ENCODE data around the gene COA6.
A peak's percentile ranks its signal among the peaks of the same experiment; 100 is the strongest.

Gene COA6, protein sequence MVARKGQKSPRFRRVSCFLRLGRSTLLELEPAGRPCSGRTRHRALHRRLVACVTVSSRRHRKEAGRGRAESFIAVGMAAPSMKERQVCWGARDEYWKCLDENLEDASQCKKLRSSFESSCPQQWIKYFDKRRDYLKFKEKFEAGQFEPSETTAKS

DNA sequence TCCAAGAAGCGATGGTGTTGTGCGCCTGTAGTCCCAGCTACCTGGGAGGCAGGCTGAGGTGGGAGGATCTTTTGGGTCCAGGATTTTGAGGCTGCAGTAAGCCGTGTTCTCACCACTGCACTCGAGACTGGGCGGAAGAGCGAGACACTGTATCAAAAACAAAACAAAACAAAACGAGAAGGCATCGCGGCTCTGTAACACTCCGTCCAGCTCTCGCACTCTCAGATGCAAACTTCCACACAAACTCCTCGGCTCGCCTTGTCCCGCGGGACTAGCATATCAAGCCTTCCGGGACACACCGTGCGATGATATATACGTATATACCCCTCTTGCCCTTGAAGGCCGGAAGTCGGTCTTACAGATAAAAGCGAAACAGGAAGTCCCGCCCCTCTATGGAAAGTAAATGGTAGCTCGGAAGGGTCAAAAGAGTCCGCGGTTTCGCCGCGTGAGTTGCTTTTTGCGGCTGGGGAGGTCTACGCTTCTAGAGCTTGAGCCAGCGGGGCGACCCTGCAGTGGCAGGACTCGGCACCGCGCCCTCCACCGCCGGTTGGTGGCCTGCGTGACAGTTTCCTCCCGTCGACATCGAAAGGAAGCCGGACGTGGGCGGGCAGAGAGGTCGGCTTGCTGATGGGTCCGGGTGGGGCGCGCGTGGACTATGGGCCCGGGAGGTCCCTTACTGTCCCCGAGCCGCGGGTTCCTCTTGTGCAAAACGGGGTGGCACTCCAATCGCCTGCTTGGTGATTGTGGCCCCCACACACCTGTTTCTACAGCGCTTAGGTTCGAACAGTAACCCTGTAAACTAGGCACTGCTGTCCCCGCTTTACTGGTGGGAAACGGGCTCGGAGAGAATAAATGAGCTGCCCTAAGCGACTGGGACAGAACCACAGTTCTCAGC is at the start of gene COA6:
Gene COA6 (plus strand): TSS at position 393 of the 895 bp plus-strand sequence. CDS start 11 bp downstream, at position 404.
- DNase-seq (ENCODE audit: extremely low read depth in 1 of 2, low read depth in 1 of 2), result peak; percentile 76 to 86

DNA sequence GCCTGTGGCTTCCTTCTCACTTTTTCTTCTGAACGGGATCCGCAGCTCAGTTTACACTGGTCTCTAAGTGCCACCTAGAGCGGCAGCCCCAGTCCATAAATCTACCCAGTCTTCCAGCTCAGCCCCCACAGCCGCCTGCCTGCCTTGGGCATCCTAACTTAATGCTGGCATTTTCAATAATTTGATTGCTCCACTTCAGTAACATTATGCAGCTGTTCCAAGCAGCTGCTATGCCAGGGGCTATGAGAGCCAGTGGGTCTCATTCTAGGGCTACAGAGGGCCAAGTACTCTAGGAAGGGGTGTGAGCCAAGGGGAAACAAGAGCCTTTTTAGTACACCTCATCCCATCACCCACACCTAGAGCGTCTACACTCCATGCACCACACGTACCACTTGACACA is 48.4 kb upstream of the COA6 start:
- DNase-seq (ENCODE audit: extremely low read depth in 1 of 2, low read depth in 1 of 2), result no peak

DNA sequence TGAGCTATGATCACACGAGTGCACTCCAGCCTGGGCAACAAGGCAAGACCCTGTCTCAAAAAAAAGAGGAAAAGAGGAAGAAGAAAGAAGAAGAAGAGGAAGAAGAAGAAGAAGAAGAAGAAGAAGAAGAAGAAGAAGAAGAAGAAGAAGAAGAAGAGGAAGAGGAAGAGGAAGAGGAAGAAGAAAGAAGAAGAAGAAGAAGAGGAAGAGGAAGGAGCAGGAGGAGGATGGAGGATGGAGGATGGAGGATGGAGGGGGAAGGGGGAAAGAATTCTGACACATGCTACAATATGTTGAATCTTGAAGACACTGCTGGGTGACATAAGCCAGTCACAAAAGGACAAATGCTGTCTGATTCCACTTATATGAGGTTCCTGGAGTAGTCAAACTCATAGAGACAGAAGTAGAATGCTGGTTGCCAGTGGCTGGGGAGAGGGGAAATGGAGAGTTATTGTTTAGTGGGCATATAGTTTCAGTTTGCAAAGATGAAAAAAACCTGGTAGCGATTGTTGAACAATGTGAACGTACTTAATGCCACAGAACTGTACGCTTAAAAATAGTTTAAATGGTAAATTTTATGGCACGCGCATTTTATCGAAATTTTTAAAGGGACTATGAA is 47.3 kb upstream of the COA6 start:
- no peak for DNase-seq (ENCODE audit: extremely low read depth in 1 of 2, low read depth in 1 of 2)

DNA sequence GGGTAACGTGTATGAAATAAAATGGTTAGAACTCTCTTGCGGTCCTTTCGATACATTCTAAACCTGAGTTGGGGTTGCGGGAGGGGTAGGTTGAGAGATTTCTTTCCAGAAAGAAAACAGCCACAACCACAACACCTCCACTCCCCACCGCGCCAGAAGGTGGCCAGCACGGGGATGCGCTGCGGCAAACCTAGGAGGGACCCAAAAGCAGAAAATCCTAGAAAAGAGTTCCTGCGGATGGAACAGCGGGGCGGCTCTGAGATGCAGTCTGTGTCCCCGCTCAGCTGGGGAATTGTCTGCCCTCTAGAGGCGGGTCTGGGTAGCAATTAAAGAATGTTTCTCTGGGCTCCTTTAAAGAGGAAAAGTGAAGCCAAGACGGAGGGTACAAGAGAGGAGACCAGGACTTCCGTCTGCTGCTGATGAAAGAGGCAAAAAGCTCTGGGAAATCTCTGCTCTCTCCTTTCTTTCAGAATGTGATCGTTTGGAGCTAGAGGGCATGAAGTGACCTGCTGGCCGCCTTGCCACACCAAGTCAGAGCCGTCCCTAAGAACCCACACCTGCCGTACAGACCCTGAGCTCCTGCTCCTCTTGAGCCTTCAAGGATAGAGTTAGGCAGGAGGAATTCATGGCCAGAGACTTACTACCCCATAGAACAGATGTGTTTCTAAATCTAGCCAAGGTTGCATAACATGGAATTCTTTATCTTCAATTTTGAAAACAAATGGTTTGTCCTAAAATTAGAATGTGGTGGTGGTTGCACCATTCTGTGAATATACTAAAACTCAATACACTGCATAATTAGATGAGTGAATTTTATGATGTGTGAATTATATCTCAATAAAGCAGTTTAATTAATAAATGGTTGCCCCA is 46.5 kb upstream of the COA6 start:
- peak; percentile 24 to 45 for DNase-seq (ENCODE audit: extremely low read depth in 1 of 2, low read depth in 1 of 2)

DNA sequence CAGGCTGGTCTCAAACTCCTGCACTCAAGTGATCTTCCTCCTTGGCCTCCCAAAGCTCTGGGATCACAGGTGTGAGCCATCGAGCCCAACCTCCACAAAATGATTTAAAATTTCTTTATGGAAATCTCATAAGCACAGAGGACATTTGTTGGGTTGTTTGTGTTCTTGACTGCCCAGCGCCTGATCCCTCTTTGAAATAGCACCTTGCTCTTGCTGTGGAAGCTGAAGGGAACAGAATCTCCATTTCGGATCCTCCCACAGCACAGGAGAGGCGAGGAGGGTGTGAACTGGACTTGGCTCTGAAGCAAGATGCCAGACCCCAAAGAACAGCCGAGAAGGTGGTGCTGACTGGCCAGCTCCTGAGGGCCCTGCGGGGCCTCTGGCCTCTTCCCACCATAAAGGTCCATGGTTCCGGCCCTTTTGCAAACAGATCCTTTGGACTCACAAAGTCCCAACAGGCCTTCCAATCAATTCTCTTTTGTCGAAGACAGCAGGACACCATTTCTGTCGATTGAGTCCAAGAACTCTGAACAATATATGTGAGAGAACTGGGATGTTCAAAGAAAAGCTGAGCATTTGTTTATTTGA is 45.6 kb upstream of the COA6 start:
- no peak for DNase-seq (ENCODE audit: extremely low read depth in 1 of 2, low read depth in 1 of 2)

DNA sequence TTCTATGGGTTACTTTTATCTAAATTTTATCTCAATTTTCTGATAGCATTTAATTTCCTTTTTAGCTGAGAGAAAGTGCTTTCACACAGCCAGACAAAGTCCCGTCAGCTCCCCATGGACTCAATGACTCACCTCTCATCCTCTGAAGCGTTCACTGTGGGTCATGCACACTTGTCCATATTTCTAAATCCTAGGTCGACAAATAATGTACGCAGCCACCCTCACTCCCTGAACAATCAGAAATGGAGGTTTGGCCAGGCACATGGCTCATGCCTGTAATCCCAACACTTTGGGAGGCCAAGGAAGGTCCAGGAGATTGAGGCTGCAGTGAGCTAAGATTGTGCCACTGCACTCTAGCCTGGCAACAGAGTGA is 42.4 kb upstream of the COA6 start:
- no peak for DNase-seq (ENCODE audit: extremely low read depth in 1 of 2, low read depth in 1 of 2)

DNA sequence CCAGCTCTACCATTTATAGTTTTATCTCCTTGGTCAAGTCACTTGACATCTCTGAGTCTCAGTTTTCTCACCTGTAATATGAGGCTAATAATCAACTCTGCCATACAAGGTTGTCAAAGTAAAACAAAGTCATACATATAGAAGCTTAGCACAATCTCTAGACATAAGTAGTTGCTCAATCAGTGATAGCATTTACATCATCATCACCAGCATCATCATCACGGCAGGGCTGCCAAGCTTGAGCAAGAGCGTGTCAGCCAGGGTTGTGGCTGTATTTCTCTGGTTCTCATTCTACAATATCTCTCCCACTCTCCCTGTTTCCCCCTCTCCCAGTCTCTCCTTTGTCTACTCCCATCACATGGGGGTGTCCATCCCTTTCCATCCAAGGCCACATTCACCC is 41.7 kb upstream of the COA6 start:
- no peak for DNase-seq (ENCODE audit: extremely low read depth in 1 of 2, low read depth in 1 of 2)

DNA sequence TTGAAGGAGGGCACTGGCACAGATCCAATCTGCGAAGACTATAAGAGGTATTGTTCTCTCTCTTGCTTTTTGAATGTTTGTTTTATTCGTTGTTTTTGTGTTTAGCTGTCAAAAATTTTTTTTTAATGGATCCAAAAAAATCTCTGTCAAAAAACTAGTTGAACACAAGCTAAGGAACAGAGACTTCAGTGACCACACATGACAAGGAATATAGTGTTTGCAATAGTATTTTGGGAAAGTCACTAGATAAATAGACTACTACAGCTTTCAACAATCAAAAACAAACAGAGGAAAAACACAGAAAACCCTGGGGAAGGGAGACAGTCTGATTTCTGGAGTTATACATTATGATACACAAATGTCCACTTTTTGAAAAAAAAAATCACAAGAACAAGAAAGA is 36.9 kb upstream of the COA6 start:
- DNase-seq (ENCODE audit: extremely low read depth in 1 of 2, low read depth in 1 of 2), result no peak

DNA sequence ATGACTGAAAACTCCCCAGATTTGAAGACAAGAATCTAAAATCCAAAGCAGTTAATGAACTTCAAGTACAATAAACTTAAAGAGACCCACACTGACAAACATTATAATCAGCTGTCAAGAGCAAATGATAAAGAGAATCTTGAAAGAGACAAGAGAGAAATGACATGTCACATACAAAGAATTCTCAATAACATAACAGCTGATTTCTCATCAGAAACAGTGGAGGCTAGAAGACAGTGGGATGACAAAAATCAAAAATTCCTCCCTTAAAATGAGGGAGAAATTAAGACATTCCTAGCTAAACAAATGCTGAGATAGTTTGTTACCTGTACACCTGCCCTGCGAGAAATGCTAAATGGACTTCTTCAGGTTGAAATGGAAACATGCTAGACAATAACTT is 36.0 kb upstream of the COA6 start:
- DNase-seq (ENCODE audit: extremely low read depth in 1 of 2, low read depth in 1 of 2), result no peak

DNA sequence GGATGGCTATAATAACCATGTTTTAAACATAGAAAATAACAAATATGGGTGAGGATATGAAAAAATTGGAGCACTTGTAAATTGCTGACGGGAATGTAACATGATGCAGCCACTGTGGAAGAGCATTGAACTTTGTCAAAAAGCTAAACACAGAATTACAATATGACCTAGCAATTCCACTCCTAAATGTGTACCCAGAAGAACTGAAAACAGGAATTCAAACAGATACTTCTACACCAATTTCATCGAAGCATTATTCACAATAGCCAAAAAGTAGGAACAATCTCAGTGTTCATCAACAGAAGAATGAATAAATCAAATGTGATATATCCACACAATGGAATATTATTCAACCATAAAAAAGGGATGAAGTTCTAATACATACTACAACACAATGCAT is 32.7 kb upstream of the COA6 start:
- no peak for DNase-seq (ENCODE audit: extremely low read depth in 1 of 2, low read depth in 1 of 2)

DNA sequence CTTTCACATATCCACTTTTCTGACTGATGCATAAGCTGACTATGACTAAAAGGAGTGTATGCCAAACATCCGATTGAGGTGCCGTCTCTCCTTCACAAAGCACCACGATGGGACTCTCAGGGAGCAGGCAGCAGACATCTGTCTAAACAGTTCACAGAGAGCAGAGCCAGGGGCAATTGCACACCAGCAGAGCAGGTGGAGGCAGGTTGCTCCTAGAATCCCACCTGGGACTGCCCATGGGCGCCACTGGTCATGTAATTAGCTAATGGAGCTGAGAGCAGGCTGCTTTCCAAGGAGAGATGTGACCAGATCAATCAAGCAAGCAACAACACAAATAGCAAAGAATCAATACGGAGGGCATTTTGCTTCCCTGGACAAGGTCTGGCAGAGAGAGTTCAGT is 30.5 kb upstream of the COA6 start:
- no peak for DNase-seq (ENCODE audit: extremely low read depth in 1 of 2, low read depth in 1 of 2)

DNA sequence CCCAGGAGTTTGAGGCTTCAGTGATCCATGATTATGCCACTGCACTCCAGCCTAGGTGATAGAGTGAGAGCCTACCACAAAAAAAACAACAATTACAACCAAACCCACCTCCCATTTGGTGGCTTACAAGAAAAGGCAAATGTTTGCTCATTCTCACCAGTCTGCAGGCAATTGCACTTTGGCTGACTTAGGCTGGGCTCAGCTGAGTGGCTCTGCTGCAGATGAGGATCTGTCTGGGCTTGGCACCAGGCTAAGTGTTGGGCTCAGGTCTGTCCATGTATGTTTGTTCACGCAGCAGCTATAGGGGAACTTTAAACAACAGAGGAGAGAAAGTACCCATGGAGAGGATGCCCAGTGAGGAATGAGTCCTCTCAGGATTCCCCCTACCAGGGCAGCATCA is 28.0 kb upstream of the COA6 start:
- no peak for DNase-seq (ENCODE audit: extremely low read depth in 1 of 2, low read depth in 1 of 2)

DNA sequence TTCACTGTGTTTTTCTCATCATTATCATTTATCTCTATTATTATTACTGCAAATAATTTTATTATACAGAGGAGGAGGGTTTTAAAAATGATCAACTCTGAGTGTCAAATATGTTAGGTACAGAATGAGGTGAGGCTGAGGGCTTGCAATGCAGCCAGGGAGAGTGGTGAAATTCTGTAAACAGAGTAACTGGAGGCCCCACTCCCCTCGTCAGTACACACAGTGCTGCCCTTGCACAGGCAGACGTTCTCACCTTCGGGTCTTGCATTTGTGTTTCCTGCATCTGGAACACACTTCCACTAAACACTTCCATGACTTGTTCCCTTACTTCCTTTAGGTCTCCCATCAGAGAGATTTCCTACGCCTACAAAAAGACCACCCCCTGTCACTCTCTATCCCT is 24.3 kb upstream of the COA6 start:
- DNase-seq (ENCODE audit: extremely low read depth in 1 of 2, low read depth in 1 of 2), result no peak

DNA sequence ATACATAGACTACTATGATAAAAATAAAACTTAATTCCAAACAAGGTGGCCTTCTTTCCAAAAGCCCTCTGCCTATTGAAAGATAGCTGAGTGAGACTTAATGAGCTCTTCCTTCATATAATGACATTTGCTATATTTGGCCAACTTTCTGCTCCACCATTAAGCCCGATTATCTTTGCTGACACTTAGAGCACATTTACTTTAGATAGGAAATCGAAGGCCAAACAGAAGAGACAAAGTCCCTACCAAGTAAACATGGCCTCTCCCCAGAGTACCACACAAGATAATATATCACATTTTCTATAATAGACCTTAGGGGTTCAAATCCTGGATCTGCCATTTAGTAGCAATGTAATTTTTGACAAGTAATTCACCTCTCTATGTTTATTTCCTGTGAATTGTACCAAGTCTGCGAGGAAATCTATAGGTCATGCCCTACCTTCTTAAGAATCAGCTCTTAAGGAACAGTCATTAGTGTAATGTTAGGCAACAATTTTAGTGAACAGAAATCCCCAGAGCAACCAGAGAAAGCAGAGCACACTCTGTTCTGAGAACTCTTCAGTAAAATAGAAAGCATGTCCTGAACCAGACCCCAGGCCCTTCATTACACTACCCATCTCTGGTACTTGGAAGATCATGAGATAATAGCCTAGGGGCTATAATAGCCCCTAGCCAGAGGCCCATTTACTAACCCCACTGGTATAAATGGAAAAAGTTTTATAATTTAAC is 17.3 kb upstream of the COA6 start:
- DNase-seq (ENCODE audit: extremely low read depth in 1 of 2, low read depth in 1 of 2), result no peak

DNA sequence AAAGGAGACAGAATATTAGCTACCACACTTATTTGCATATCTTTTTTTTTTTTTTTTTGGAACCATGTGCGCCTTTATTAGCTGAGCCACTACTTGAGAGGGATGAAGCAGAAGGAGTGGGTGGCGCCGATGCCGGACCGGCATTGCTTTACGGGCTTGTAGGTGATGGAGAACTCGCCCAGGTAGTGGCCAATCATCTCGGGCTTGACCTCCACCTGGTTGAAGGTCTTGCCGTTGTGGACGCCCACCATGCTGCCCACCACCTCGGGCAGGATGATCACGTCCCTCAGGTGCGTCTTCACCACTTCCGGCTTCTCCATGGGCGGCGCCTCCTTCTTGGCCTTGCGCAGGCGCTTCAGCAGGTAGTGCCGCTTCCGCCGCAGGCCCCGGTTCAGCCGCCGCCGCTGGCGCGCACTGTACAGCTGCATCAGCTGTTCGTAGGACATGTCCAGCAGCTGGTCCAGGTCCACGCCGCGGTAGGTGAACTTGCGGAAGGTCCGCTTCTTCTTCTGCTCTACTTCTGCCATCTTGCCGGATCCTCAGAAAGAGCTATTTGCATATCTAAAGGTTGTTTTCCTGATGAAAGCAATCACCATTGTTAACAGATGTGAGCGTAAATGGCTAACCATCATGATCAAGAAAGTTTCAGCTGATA is 16.5 kb upstream of the COA6 start:
- DNase-seq (ENCODE audit: extremely low read depth in 1 of 2, low read depth in 1 of 2), result peak; percentile 11 to 24

DNA sequence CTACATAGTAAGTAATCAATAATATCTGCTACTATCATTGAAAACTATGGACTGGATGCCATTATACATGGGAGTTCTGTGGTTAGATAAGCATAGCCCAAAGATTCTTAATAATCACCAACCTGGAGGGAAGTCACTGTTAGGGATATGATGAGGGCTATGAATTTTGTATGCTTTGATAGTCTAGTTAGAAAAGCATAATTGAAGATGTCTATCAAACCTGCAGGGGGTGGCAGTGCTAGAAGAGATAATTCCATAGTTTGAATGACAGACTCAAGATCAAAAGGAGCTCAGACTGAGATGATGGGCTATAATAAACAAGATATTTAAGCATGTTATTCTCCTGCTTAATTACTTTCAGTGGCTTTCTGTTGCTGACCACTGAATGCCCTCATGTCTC is 15.4 kb upstream of the COA6 start:
- DNase-seq (ENCODE audit: extremely low read depth in 1 of 2, low read depth in 1 of 2), result no peak

DNA sequence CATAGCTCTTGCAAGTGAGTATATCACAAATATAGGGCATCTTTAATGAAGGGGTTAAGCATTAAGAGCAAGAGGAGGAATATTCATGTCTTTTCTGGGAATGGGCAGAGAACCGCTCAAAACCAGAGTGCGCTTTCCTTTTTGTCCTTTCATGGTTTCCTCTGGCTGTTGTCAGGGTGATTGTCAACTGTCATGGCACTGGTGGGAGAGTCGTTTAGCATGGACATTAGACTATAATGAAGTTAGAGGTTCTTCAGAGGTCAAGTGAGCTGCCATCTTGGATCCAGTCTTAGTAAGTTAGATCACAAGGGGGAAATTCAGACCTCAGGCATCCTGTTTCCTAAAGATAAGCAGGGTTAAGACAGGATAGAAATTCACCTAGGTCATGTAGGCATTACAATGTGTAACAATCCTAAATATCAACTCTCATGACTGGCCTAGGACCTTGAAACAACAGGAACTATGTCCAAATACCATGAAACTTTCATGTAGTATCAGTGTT is 12.1 kb upstream of the COA6 start:
- no peak for DNase-seq (ENCODE audit: extremely low read depth in 1 of 2, low read depth in 1 of 2)

DNA sequence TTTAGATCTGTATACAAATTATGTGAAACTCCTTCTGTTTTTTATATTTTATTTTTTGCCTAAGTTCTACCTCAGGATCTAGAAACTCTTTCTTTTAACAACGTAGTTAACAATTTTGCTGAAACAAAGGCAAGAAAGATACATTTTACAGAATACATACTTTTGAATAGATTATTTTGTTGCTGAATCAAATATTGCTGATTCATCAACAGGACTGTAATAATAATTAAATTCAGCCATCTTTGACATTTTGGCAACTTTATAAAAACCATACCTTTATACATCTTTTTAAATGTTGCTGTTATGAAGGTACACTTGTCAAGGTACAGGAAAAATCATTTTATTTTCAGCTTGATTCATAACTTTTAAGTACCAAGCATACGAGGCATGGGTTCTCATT is 10.7 kb upstream of the COA6 start:
- DNase-seq (ENCODE audit: extremely low read depth in 1 of 2, low read depth in 1 of 2), result no peak

DNA sequence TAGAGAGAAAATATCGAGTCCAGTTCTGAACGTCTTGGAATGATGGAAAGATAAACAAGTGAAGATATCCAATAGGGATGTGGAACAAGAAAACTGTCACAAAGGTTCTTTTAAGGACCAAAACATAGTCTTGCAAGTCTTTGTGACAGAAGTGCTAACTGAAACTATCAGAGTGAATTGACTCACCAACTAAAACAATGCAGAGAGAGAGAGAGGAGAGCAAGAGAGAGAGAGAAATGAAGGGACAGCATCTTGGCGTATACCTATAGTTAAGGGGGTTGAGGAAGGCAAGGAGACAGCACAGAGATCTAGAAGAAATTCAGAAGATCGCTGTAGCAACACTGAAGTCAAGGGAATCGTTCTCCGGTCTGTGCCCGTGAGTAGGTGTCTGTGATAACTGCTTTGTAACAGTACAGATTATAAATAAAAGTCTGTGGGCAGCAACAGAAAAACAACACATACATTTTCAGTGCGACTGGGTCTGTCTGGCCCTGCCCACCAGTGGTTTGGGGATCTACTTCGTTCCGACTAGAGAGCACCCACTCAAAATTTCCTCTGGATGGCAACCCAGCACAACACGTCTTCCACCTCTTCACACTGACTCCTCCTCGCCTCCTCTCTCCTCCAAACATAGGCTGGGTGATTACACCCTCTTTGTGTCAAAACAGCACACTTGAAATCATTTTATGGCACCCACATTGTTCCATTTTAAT is 4.8 kb upstream of the COA6 start:
- no peak for DNase-seq (ENCODE audit: extremely low read depth in 1 of 2, low read depth in 1 of 2)

Measured in stimulated activated CD8-positive, alpha-beta memory T cell treated with anti-CD3 and anti-CD28 coated beads, Interleukin-7, amount 100 ng/mL, for 48 hours (primary cell).